Gastroesophageal sphincter (tissue), 4 donors: Measurements from ENCODE around the gene SSH2. TPM values are rescaled to one million over a fixed set of nuclear protein-coding genes. Genes with fewer than 3 reads are reported as not detected.

Experiments used
- ATAC-seq: fragments of 150-250 bp; one replicate; pipeline ENCODE4 v1.9.1; 2016; ENCODE audit warnings: mild to moderate bottlenecking, moderate library complexity
- H3K27ac ChIP-seq, 4 donors: fragments of 200-600 bp; sonication (generic) in 3 of 4; 1 replicate in 3 of 4; 2 replicates in 1 of 4; pipeline ENCODE4 v1.5.1; 2016 to 2019
- H3K27me3 ChIP-seq: fragments of 200-600 bp; sonication (generic); one replicate; pipeline ENCODE4 v1.5.1; 2019
- H3K36me3 ChIP-seq, 2 donors: fragments of 200-600 bp; sonication (generic); one replicate each; pipeline ENCODE4 v1.5.1; 2019; ENCODE audit warnings: control low read depth in 1 of 2
- H3K4me1 ChIP-seq, 3 donors: fragments of 200-600 bp; sonication (generic); 1 replicate in 2 of 3; 2 replicates in 1 of 3; pipeline ENCODE4 v1.5.1; 2016 to 2019; ENCODE audit warnings: control low read depth in 2 of 3
- H3K4me3 ChIP-seq, 2 donors: fragments of 200-600 bp; sonication (generic); one replicate each; pipeline ENCODE4 v1.5.1; 2019; ENCODE audit warnings: mild to moderate bottlenecking in 1 of 2, moderate library complexity in 1 of 2
- H3K9me3 ChIP-seq, 3 donors: fragments of 200-600 bp; sonication (generic); one replicate each; pipeline ENCODE4 v1.5.1; 2017 to 2019; ENCODE audit warnings: control low read depth in 2 of 3
- CTCF ChIP-seq, 4 experiments: fragments of 200-600 bp in 2 of 4; fragments of 450-650 bp in 2 of 4; sonication (generic) in 1 of 4; IDR thresholded peaks; one replicate each; pipeline ENCODE4 v1.5.1; 2017 to 2019; ENCODE audit warnings: antibody characterized with exemption in 4 of 4, mild to moderate bottlenecking in 2 of 4, moderate library complexity in 2 of 4
- EP300 ChIP-seq: sonication (generic); formaldehyde crosslinking; IDR thresholded peaks from one replicate; pipeline ENCODE4 v1.6.1; 2017; ENCODE audit warnings: antibody characterized with exemption, mild to moderate bottlenecking
- POLR2A ChIP-seq, 2 donors: fragments of 450-650 bp; IDR thresholded peaks; one replicate each; pipeline ENCODE4 v1.6.1; 2017; ENCODE audit warnings: antibody characterized with exemption in 2 of 2, mild to moderate bottlenecking in 2 of 2, moderate library complexity in 1 of 2
- POLR2AphosphoS5 ChIP-seq: sonication (generic); formaldehyde crosslinking; IDR thresholded peaks from one replicate; pipeline ENCODE4 v1.6.1; 2017; ENCODE audit warnings: antibody characterized with exemption
- WGBS, 2 donors: methylation state at CpG; one replicate each; pipeline ENCODE4 v1.1.5; 2018; ENCODE audit warnings: low coverage in 1 of 2; 5-methylcytosine and 5-hydroxymethylcytosine counted together
- total RNA-seq, 4 donors: library from RNA; depleted of rRNA; stranded (reverse); fragments of >200 nt; gene quantifications; one replicate each; pipeline ENCODE4 v1.1.0, GENCODE V29; 2016

Gene SSH2
- total RNA-seq, 4 donors from 2014 or later = 16.0 to 39.7 (median 24.9) TPM

- H3K36me3 ChIP-seq = no peaks in the 10 kb centered on the region
- no peaks in the 10 kb centered on the region for H3K9me3 ChIP-seq
- TF ChIP-seq EP300 (no peak), CTCF (IDR thresholded peaks at IDR 0.05) (no peak), POLR2A (IDR thresholded peaks at IDR 0.05) (no peak), POLR2AphosphoS5 (no peak)
- H3K27ac ChIP-seq = no peak overlapping the region
- H3K4me3 ChIP-seq = no peak overlapping the region
- 94 to 100% methylated on average over 1 of the region's 1 CpG for WGBS, 2 donors
- no peak for ATAC-seq
- H3K27me3 ChIP-seq = no peaks in the 10 kb centered on the region
- peaks cover 0 to 10% (median 0%) of the 10 kb centered on the region in 3 donors for H3K4me1 ChIP-seq
These were observed 152.4 kb downstream of the SSH2 start for GRCh38 chr17:29777663-29778062.

GRCh38 chr17:29776026-29776425, 154.0 kb downstream of the SSH2 start:
- no peak for ATAC-seq
- H3K4me3 ChIP-seq = no peak overlapping the region
- no peaks in the 10 kb centered on the region for H3K9me3 ChIP-seq
- peaks cover 0 to 10% (median 0%) of the 10 kb centered on the region in 3 donors for H3K4me1 ChIP-seq
- whole genome bisulfite sequencing, 2 donors = 93 to 94% methylated on average over 5 of the region's 5 CpGs
- H3K36me3 ChIP-seq = no peaks in the 10 kb centered on the region
- H3K27me3 ChIP-seq = no peaks in the 10 kb centered on the region
- no peak for TF ChIP-seq CTCF (IDR thresholded peaks at IDR 0.05)
- TF ChIP-seq EP300 = no peak
- no peak for TF ChIP-seq POLR2AphosphoS5
- no peak for TF ChIP-seq POLR2A (IDR thresholded peaks at IDR 0.05)
- no peak overlapping the region for H3K27ac ChIP-seq

DNA sequence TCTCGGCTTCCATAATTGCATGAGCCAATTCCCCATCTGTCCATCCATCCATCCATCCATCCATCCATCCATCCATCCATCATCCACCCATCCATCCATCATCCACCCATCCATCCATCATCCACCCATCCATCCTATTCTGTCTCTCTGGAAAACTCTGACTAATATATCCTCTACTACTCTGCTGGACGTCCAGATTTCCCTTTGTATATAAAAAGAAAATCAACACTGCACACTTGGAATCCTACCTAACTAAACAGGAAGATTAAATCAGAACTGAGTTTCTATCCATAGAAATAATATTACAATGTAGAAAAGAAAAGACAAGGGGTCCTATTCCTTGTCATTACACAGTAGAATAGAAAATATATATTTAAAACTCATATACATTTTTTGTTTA, 157.0 kb downstream of the SSH2 start:
- Histone ChIP-seq H3K36me3 (no peaks in the 10 kb centered on the region), H3K9me3 (no peaks in the 10 kb centered on the region), H3K4me1 (no peaks in the 10 kb centered on the region), H3K27ac (no peak overlapping the region), H3K4me3 (no peak overlapping the region), H3K27me3 (no peaks in the 10 kb centered on the region)
- ATAC-seq = no peak
- no peak for TF ChIP-seq EP300
- no peak for TF ChIP-seq POLR2AphosphoS5
- no peak for TF ChIP-seq POLR2A (IDR thresholded peaks at IDR 0.05)
- no peak for TF ChIP-seq CTCF (IDR thresholded peaks at IDR 0.05)
- WGBS, 2 donors = 52 to 68% methylated on average over 2 of the region's 2 CpGs

DNA sequence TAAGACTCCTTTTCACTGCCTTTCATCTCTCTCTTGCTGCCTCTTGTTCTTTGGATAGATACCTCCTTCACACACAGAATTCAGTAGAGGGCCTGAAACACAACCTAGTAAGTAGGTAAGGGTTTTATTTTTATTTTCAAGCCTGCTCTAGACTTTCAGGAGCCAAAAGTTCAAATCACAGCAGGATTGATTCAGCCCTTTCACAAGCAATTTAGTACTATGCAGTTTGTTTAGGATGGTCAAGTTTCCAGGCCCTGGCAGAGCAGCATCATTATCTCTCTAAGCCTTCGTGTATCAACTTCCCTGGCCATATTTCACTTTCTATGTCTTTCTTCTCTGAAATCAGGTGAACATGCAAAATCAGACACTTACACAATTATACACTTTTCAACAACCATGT, 158.5 kb downstream of the SSH2 start:
- H3K4me3 ChIP-seq = no peak overlapping the region
- no peak for ATAC-seq
- TF ChIP-seq EP300 = no peak
- TF ChIP-seq CTCF (IDR thresholded peaks at IDR 0.05) = no peak
- no peak for TF ChIP-seq POLR2A (IDR thresholded peaks at IDR 0.05)
- no peak for TF ChIP-seq POLR2AphosphoS5
- no peaks in the 10 kb centered on the region for H3K9me3 ChIP-seq
- H3K27ac ChIP-seq = no peak overlapping the region
- no peaks in the 10 kb centered on the region for H3K4me1 ChIP-seq
- WGBS, 2 donors = 80 to 90% methylated on average over 1 of the region's 1 CpG
- no peaks in the 10 kb centered on the region for H3K36me3 ChIP-seq
- H3K27me3 ChIP-seq = no peaks in the 10 kb centered on the region

DNA sequence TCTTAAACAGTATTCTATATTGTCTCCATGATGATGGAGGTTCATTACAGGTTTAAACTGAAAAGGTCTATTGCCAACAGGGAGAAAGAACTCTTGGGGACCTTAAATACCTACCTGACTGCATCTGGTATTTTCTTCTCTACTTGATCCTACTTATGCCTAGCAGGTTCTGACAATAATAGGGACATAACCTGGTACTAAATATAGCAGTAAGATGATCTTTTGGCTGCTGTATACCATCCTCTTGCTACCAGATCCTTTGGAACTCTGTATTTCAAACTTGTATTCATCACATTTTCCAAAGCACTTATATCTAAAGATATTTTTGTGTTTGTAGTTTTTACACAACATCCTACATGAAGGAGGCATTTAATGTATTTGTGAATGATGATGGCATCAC, 160.8 kb downstream of the SSH2 start:
- ATAC-seq = no peak
- H3K36me3 ChIP-seq = no peaks in the 10 kb centered on the region
- TF ChIP-seq POLR2A (IDR thresholded peaks at IDR 0.05) = no peak

More for the DNA sequence above, 160.8 kb downstream of the SSH2 start:
- Histone ChIP-seq H3K4me3 (no peak overlapping the region), H3K4me1 (no peaks in the 10 kb centered on the region), H3K9me3 (no peaks in the 10 kb centered on the region), H3K27me3 (no peaks in the 10 kb centered on the region), H3K27ac (no peak overlapping the region)
